Progenitor cell of endocrine pancreas (in vitro differentiated cells): ENCODE results near the gene FRMD6. TPM values are rescaled to one million over a fixed set of nuclear protein-coding genes. Genes with fewer than 3 reads are reported as not detected.

Experiments
- DNase-seq: peaks from one replicate; pipeline ENCODE4 v3.0.0; 2021; ENCODE audit warnings: low spot score; ENCODE audit not compliant: unreplicated experiment
- H3K27ac Mint-ChIP-seq: 2 replicates; pipeline ENCODE4 v1.8.0; 2021; ENCODE audit warnings: mild to moderate bottlenecking, moderate library complexity, mixed read lengths
- H3K27me3 Mint-ChIP-seq: 2 replicates; pipeline ENCODE4 v1.8.0; 2021; ENCODE audit warnings: mixed read lengths
- H3K36me3 Mint-ChIP-seq: 2 replicates; pipeline ENCODE4 v1.8.0; 2022; ENCODE audit warnings: mixed read lengths; ENCODE audit not compliant: insufficient read depth
- H3K4me1 Mint-ChIP-seq: 2 replicates; pipeline ENCODE4 v1.8.0; 2021; ENCODE audit warnings: low read depth, mixed read lengths
- H3K4me3 Mint-ChIP-seq: 2 replicates; pipeline ENCODE4 v1.8.0; 2021; ENCODE audit warnings: low read depth, mild to moderate bottlenecking, moderate library complexity, mixed read lengths
- H3K9me3 Mint-ChIP-seq: 2 replicates; pipeline ENCODE4 v1.8.0; 2021; ENCODE audit warnings: low read depth, mixed read lengths
- total RNA-seq: library from RNA; stranded (reverse); gene quantifications from 2 replicates; pipeline ENCODE4 v1.2.1, GENCODE V29; 2021
- TF ChIP-seq, protein P1 (sequence below): fragments of 200-600 bp; sonication (generic); IDR thresholded peaks from one replicate; pipeline ENCODE4 v1.5.0; 2021; ENCODE audit warnings: antibody characterized with exemption, mild to moderate bottlenecking; ENCODE audit not compliant: unreplicated experiment

FRMD6 gene
- total RNA-seq, 1 donor from 2014 or later, result 40.7 TPM

DNA sequence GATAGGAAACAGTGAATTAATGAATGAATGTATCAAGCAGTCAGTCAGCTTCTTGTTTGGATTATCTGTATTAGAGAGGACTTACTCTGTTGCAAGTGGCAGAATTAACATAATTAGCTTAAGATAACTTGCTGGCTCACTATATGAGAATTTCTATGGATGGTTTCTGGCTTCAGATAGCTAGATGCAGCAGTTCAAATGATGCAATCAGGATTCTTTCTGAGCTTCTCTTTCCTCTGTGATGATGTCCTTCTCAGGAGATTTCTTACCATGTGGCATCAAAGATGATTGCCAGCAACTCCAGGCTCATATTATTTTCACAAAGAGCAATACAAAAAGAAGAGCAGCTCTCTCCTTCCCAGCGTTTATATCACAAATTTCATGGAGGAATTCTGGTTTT, 30.7 kb downstream of the FRMD6 start:
- peaks cover 1% of the 10 kb centered on the region for H3K36me3 Mint-ChIP-seq
- H3K27me3 Mint-ChIP-seq, result no peaks in the 10 kb centered on the region
- no peak for DNase-seq
- H3K4me1 Mint-ChIP-seq, result peaks cover 10% of the 10 kb centered on the region
- H3K4me3 Mint-ChIP-seq, result no peak overlapping the region
- TF ChIP-seq, protein P1, sequence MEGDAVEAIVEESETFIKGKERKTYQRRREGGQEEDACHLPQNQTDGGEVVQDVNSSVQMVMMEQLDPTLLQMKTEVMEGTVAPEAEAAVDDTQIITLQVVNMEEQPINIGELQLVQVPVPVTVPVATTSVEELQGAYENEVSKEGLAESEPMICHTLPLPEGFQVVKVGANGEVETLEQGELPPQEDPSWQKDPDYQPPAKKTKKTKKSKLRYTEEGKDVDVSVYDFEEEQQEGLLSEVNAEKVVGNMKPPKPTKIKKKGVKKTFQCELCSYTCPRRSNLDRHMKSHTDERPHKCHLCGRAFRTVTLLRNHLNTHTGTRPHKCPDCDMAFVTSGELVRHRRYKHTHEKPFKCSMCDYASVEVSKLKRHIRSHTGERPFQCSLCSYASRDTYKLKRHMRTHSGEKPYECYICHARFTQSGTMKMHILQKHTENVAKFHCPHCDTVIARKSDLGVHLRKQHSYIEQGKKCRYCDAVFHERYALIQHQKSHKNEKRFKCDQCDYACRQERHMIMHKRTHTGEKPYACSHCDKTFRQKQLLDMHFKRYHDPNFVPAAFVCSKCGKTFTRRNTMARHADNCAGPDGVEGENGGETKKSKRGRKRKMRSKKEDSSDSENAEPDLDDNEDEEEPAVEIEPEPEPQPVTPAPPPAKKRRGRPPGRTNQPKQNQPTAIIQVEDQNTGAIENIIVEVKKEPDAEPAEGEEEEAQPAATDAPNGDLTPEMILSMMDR, result no peak
- H3K9me3 Mint-ChIP-seq, result no peaks in the 10 kb centered on the region
- no peak overlapping the region for H3K27ac Mint-ChIP-seq

DNA sequence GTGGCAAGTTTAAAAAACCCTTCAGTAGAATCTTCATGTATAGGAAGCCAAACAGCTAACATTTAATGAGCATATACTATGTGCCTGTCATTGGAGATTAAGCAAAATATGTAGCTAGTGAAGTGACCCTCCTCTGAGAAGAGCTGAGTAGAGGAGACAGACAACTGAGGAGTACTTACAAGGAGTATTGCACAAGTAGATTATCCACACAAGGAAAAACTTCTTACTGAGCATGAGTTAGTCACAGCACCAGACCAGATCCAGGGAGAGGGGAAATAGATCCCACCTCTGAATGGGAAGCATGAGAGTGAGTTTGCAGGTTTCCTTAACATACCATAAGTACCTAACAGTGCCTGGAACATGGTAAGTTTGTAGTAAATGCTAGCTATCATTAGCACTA, 33.0 kb downstream of the FRMD6 start:
- peaks cover 6% of the 10 kb centered on the region for H3K4me1 Mint-ChIP-seq
- no peak overlapping the region for H3K27ac Mint-ChIP-seq
- H3K36me3 Mint-ChIP-seq, result peaks cover 7% of the 10 kb centered on the region
- TF ChIP-seq, protein P1, result no peak
- no peak overlapping the region for H3K4me3 Mint-ChIP-seq
- DNase-seq, result no peak
- no peaks in the 10 kb centered on the region for H3K9me3 Mint-ChIP-seq
- no peaks in the 10 kb centered on the region for H3K27me3 Mint-ChIP-seq

DNA sequence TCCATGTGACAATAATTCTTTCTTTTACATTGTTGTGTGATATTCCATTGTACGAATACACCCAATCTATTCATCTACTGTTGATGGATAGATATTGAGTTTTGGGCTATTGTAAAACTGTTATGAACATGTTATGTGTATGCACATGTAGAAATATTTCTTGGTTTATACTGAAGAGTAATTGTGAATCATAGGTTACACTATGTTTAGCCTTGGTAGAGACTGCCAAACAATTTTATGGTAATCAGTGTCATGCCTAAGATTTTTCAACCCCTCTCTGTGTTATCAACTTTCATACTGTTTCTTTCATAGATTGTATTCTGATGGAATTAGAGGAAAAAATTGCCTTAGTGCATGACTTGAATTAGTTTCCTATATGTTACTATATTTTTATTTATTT, 39.5 kb downstream of the FRMD6 start:
- Mint-ChIP-seq H3K27me3 (no peaks in the 10 kb centered on the region), H3K9me3 (peaks cover 3% of the 10 kb centered on the region), H3K27ac (no peak overlapping the region), H3K4me1 (no peaks in the 10 kb centered on the region), H3K4me3 (no peak overlapping the region), H3K36me3 (peaks cover 15% of the 10 kb centered on the region)
- TF ChIP-seq, protein P1, result no peak
- DNase-seq, result no peak

DNA sequence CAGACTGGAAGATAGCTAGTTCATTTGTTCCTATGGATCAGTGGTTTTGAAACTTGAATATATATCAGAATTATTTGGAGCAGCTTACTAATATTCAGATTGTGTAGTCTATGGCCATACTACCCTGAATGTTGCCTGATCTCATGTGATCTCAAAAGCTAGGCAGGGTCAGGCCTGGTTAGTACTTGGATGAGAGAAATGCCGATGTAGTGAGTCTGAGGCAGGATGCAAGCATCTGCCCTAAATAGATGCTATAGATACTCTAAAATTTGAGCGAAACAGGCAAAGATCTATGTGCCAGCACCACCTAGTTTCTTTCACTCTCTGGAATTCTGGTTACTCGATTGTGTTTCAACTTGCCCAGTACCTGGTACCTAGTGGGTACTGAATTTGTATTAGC, 40.9 kb downstream of the FRMD6 start:
- Mint-ChIP-seq H3K36me3 (peaks cover 15% of the 10 kb centered on the region), H3K4me1 (no peaks in the 10 kb centered on the region), H3K27ac (no peak overlapping the region), H3K9me3 (peaks cover 3% of the 10 kb centered on the region), H3K27me3 (no peaks in the 10 kb centered on the region), H3K4me3 (no peak overlapping the region)
- DNase-seq, result no peak
- TF ChIP-seq, protein P1, result no peak

DNA sequence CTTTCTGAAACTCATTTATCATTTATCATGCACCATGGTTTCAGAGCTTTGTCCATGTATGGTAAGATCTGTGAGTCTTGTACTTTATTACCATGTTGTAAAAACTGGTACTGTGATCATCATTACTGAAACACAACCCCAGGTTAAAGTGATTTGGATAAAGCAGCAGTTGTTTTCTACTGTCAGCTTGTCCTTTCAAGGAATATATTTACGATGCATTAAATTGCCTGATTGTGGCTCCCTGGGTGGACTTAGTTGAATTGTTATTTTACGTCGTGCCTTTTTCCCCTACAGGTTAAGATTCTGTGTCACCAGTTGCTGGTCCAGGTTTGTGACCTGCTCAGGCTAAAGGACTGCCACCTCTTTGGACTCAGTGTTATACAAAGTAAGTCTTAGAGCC, 46.1 kb downstream of the FRMD6 start:
- Mint-ChIP-seq H3K9me3 (no peaks in the 10 kb centered on the region), H3K4me1 (peaks cover 5% of the 10 kb centered on the region), H3K4me3 (no peak overlapping the region), H3K27me3 (no peaks in the 10 kb centered on the region), H3K27ac (no peak overlapping the region), H3K36me3 (peaks cover 13% of the 10 kb centered on the region)
- TF ChIP-seq, protein P1, result no peak
- DNase-seq, result no peak
